BJ (cell line): ENCODE results near the gene LIME1. TPM values are rescaled to one million over a fixed set of nuclear protein-coding genes. Genes with fewer than 3 reads are reported as not detected.

Experiments used
- CTCF ChIA-PET: fragments of 350-600 bp; formaldehyde crosslinking; extraction: SDS; loops from one replicate; lab custom pipeline; 2021; ENCODE audit warnings: antibody characterized with exemption, inconsistent platforms; lab: Yijun Ruan, JAX
- POLR2A ChIA-PET: fragments of 300-600 bp; sonication (Branson Sonifier 250); formaldehyde crosslinking; extraction: SDS; loops from one replicate; lab custom pipeline; 2021; ENCODE audit warnings: antibody characterized with exemption; lab: Charles Lee
- DNase-seq: peaks from one replicate; pipeline ENCODE4 v3.0.0-alpha.2; 2011; ENCODE audit warnings: low read depth
- H3K27me3 ChIP-seq: 2 replicates; pipeline ENCODE4 v1.6.0; 2011; ENCODE audit warnings: low read length; ENCODE audit not compliant: control insufficient read depth, insufficient read depth
- H3K36me3 ChIP-seq: 2 replicates; pipeline ENCODE4 v1.5.1; 2011; ENCODE audit warnings: low read length; ENCODE audit not compliant: control insufficient read depth, insufficient read depth
- H3K4me3 ChIP-seq: 2 replicates; pipeline ENCODE4 v1.5.1; 2011; ENCODE audit warnings: low read depth, mild to moderate bottlenecking, control low read depth, low read length
- polyA plus RNA-seq: library from polyadenylated mRNA; depleted of rRNA; stranded (reverse); fragments of >200 nt; gene quantifications from 2 replicates; pipeline ENCODE4 v1.2.3, GENCODE V29; 2011; rRNA removed
- small RNA-seq: library from RNA; depleted of rRNA; stranded (forward); fragments of <200 nt; gene quantifications from one replicate; pipeline ENCODE3, GENCODE V24; 2012; ENCODE audit warnings: low replicate concordance, low read depth; ENCODE audit not compliant: insufficient read length
- TF ChIP-seq, protein P1 (sequence below): IDR thresholded peaks from 2 replicates; pipeline ENCODE4 v1.5.1; 2011; ENCODE audit warnings: low read depth, mild to moderate bottlenecking, control low read depth, inconsistent platforms, low read length, moderate library complexity; ENCODE audit not compliant: insufficient read depth

LIME1 gene
- polyA plus RNA-seq, 1 experiment: 2.5 TPM

DNA sequence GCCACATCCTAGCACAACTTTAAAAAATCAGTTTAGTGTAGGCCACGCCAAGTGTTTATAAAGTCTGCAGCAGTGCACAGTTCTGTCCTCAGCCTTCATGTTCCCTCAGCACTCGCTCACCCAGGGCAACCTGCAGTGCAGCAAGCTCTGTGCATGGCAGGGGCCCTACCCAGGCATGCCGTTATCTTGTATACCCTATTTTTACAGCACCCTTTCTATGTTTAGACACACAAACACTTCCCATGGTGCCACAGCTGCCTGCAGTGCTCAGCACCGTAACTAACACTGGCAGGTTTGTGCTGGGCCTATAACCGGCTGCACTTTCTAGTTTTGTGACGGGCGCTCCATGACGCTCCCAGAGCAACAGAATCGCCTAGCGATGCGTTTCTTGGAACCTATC lies 50.8 kb downstream of the LIME1 start:
- POLR2A ChIA-PET: no interaction called here
- no peak for DNase-seq

DNA sequence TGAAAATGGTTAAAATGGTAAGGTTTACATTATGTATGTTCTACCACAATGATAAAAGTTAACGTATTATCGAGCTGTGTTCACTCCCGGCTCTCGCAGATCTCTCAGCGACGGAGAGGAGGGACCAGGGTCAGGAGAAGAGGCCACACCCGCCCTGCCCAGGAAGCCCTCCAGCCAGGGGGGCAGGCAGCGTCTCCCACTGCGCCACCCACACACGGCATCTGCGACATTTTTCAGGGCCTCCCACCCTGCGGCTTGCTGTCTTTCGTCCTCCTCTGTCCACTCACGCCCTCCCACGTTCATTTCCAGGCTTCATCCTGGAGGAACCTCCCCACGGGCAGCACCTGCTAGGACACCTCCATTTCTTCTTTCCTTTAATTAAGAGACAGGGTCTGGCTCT lies 51.3 kb downstream of the LIME1 start:
- Histone ChIP-seq H3K4me3 (no peak overlapping the region), H3K36me3 (no peaks in the 10 kb centered on the region), H3K27me3 (no peaks in the 10 kb centered on the region)
- TF ChIP-seq, protein P1, sequence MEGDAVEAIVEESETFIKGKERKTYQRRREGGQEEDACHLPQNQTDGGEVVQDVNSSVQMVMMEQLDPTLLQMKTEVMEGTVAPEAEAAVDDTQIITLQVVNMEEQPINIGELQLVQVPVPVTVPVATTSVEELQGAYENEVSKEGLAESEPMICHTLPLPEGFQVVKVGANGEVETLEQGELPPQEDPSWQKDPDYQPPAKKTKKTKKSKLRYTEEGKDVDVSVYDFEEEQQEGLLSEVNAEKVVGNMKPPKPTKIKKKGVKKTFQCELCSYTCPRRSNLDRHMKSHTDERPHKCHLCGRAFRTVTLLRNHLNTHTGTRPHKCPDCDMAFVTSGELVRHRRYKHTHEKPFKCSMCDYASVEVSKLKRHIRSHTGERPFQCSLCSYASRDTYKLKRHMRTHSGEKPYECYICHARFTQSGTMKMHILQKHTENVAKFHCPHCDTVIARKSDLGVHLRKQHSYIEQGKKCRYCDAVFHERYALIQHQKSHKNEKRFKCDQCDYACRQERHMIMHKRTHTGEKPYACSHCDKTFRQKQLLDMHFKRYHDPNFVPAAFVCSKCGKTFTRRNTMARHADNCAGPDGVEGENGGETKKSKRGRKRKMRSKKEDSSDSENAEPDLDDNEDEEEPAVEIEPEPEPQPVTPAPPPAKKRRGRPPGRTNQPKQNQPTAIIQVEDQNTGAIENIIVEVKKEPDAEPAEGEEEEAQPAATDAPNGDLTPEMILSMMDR: no peak
- ChIA-PET CTCF (interaction anchor here (1.0 to 4.3 kb wide), 8 partner anchors 9 to 333 kb away, joined by 3 to 14 read pairs (median 6); partner anchors contain the start of genes SAMD10 and TPD52L2), POLR2A (no interaction called here)
- DNase-seq: no peak

More for the DNA sequence above, 50.8 kb downstream of the LIME1 start:
- H3K4me3 ChIP-seq: no peak overlapping the region
- TF ChIP-seq, protein P1: no peak
- H3K27me3 ChIP-seq: no peaks in the 10 kb centered on the region
- no peaks in the 10 kb centered on the region for H3K36me3 ChIP-seq
- CTCF ChIA-PET: interaction anchor here (1.2 to 5.2 kb wide), 11 partner anchors 9 to 478 kb away, joined by 3 to 71 read pairs (median 6); partner anchors contain the start of genes SAMD10 and TPD52L2

Small RNA genes lying within 50 kb of the gene (small RNA-seq; reads per million reads assigned to genes)
- gene LIME1 (not detected), gene TNFRSF6B (not detected)

Other genes with a start within 250 kb of the LIME1 start
- gene EEF1A2, start 237.6 kb upstream of the LIME1 start, polyA plus RNA-seq: 8.3 and 9.4 TPM in 2 replicates
- 16.5 and 26.9 TPM in 2 replicates for gene PPDPF, start 215.9 kb upstream of the LIME1 start, polyA plus RNA-seq
- gene PTK6, start 199.3 kb upstream of the LIME1 start, polyA plus RNA-seq: 0.05 and 0.07 TPM in 2 replicates
- gene SRMS, start 188.9 kb upstream of the LIME1 start, polyA plus RNA-seq: not detected in 2 replicates
- gene FNDC11, start 182.5 kb upstream of the LIME1 start, polyA plus RNA-seq: 0.26 and 0.76 TPM in 2 replicates
- 4.3 and 7.9 TPM in 2 replicates for gene HELZ2, start 162.4 kb upstream of the LIME1 start, polyA plus RNA-seq
- 5.2 and 7.4 TPM in 2 replicates for gene GMEB2, start 109.6 kb upstream of the LIME1 start, polyA plus RNA-seq
- 9.7 and 12.7 TPM in 2 replicates for gene STMN3, start 83.2 kb upstream of the LIME1 start, polyA plus RNA-seq
- 13.6 and 18.3 TPM in 2 replicates for gene RTEL1, start 78.4 kb upstream of the LIME1 start, polyA plus RNA-seq
- 2.1 and 3.2 TPM in 2 replicates for gene TNFRSF6B, start 40.0 kb upstream of the LIME1 start, polyA plus RNA-seq
- gene ARFRP1, start 28.7 kb upstream of the LIME1 start, polyA plus RNA-seq: 29.3 and 41.9 TPM in 2 replicates
- gene ZGPAT, start 28.6 kb upstream of the LIME1 start, polyA plus RNA-seq: 9.4 and 15.9 TPM in 2 replicates
- gene SLC2A4RG, start 3.1 kb downstream of the LIME1 start, polyA plus RNA-seq: 36.6 and 52.0 TPM in 2 replicates
- 0.13 and 0.32 TPM in 2 replicates for gene ZBTB46, start 94.6 kb downstream of the LIME1 start, polyA plus RNA-seq
- not detected in 2 replicates for gene ABHD16B, start 124.8 kb downstream of the LIME1 start, polyA plus RNA-seq
- gene TPD52L2, start 128.6 kb downstream of the LIME1 start, polyA plus RNA-seq: 243 and 288 TPM in 2 replicates
- 33.7 and 45.6 TPM in 2 replicates for gene DNAJC5, start 158.5 kb downstream of the LIME1 start, polyA plus RNA-seq
- gene UCKL1, start 219.8 kb downstream of the LIME1 start, polyA plus RNA-seq: 24.0 and 40.1 TPM in 2 replicates
- 4.6 and 6.0 TPM in 2 replicates for gene ZNF512B, start 233.3 kb downstream of the LIME1 start, polyA plus RNA-seq
- gene SAMD10, start 243.0 kb downstream of the LIME1 start, polyA plus RNA-seq: 0.88 and 1.4 TPM in 2 replicates
- gene PRPF6, start 244.5 kb downstream of the LIME1 start, polyA plus RNA-seq: 37.9 and 52.3 TPM in 2 replicates